Renal cortex interstitium (tissue), 11 donors: ENCODE results near the gene RALGAPA2. TPM values are rescaled to one million over a fixed set of nuclear protein-coding genes. Genes with fewer than 3 reads are reported as not detected.

ENCODE experiments used
- DNase-seq, 11 donors: peaks; one replicate each; pipeline ENCODE4 v3.0.0-alpha.2; 2013; ENCODE audit warnings: low read depth in 9 of 11, low spot score in 4 of 11; ENCODE audit errors: extremely low read depth in 1 of 11
- polyA plus RNA-seq, 3 donors: library from polyadenylated mRNA; unstranded; fragments of 120-200 nt; gene quantifications; one replicate each; pipeline ENCODE4 v1.2.1, GENCODE V29; 2013; ENCODE audit not compliant: insufficient read length in 3 of 3

The RALGAPA2 gene
- polyA plus RNA-seq, 3 donors, result 17.4 to 21.7 (median 17.7) TPM

DNA sequence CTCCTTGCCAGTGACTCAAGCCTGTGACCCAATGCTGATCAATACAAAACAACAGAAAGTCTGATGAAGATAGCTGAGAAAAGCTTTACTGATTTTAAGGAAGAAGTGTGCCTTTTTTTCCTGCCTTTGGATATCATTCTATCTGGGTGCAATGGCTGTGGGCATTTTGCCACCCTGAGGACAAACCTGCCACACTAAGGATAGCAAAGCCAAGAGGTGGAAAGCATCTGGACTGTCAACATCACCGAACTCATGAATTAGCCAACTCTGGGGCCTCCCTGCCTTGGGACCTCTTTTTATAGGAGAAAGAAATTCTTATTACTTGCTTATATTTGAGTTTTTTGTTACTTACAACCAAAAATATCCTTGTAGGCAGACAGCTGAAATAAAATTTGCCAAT, 19.9 kb downstream of the RALGAPA2 start:
- DNase-seq, result no peak

- DNase-seq, result no peak
Observed at GRCh38 chr20:20691477-20692235, 20.8 kb downstream of the RALGAPA2 start.

DNA sequence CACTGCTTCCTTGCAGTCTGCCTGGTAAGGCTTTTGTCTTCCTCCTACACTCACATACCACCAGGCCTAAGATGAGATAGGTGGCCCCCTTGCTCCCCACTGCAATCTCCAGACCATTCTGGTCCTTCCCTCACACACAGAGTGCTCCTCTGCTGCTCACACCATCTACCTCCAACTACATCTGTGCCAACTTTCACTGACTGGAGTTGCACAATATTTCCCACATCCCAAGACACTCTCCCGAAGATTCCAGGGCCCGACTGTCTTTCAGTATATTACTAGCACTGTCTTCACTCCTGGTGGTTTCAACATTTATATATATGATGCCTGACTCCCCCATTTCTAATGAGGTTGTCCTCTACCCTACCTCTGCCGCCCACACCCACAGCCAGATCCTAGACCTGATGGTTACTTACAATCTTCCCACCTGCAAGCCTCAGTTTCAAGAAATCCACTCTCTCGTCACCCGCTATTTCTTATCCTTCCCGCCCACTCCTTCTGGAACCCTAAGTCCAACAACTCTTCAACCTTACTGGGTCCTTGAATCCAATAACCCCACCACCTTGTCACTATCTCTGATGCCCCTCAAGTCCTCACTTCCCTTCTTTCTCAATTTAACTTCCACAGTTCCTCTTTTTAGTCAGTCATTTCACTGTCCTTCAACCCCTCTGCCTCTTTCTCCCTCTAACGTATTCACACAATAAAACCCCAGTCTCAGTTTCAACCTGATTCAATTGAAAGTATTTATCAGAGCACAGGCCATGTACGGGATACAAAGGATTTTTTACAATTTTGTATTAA, 21.6 kb downstream of the RALGAPA2 start:
- no peak for DNase-seq

- no peak for DNase-seq
Observed at GRCh38 chr20:20687319-20687718, 25.1 kb downstream of the RALGAPA2 start.

DNA sequence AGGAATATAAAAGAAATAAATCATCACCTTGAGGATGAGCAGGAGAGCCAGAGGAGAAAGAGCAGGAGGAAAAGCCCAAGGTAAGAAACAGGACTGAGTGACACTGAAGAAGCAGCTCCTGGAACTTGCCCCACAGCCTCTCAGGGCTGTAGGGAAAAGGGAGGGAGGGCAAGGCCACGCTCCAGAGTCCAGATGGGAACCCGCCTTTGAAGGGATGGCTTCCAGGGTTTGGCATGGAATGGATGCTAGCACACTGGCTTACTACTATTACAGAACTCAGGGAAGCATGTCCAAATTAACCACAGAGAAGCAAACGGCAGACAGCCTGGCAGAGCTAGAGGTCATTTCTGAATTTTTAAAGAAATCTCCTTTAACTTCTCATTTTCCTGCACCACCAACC, 26.8 kb downstream of the RALGAPA2 start:
- no peak for DNase-seq

DNA sequence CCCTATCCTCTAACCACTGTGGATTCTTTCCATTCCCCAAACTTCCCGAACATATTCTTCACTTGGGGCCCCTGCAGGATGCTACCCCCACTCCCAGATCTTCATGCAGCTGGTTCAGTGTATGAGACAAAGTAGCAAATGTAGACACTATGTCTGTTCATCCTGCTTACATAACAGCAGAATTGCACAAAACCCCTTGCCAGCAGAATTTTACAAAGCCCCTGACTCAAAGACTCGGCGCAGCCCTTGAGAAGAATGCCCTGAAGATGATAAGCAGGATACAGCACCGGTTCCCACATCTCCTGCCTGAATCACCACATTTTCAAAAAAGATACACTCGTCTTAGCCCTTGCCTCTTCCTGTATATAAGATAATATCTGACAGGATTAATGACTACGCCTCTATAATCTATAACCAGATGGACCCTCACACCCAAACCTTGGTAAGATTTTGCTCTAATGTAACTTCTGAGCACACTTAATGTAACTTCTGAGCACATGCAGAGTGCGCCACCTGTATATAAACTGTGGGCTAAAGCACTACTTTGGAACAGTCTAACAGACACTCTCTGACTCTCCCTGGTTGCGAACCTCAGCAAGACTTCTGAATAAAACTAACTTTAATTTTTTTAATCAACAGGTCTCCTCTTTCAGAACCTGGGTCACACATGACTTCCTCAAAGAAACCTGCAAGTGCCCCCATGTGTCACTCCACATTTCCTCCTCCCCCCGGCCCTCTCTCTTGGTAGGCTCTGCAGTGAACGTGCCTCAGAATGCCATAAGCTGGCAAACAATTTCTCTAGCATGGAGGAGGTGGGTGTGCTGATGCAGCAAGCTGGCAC, 28.7 kb downstream of the RALGAPA2 start:
- DNase-seq, result no peak

DNA sequence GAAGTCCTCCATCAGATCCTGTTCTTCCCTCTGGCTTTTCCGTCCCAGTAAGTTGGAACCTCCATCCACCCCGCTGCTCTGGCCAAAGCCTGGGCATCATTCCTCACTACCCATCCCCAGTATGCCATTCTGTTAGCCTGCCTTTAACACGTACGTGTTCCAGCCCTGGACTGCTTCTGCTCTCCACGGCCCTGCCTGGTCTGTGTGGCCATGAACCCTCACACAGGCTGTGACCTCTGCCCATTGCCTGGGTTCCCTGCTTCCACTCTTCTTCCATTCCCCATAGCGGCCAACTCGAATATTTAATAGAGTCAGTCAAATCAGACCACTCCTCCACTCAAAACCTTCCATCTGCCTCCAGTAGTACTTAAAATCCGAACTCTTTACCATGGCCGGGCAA, 29.4 kb downstream of the RALGAPA2 start:
- DNase-seq, result no peak

GRCh38 chr20:20680991-20681508, 31.4 kb downstream of the RALGAPA2 start:
- DNase-seq, result no peak

DNA sequence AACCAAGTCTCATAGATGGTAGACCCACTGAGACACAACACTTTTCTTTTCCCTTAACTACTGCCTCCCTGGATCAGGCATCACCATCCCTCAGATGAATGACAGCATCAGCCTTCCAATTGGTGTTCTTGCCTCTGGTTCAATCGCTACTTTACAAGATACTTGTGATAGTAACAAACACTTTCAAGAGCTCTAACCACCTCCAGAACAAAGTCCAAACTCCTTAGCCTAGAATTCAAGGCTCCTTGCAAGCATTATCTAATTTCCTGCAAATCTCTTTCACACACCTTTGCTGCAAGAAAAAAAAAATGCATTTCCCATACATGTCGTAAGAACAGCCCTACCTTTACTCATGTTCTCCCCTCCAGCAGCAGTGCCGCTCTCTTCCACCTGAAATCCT, 33.1 kb downstream of the RALGAPA2 start:
- no peak for DNase-seq

- DNase-seq, result no peak
Observed at GRCh38 chr20:20677186-20677585, 35.3 kb downstream of the RALGAPA2 start.

GRCh38 chr20:20668639-20669038, 43.8 kb downstream of the RALGAPA2 start:
- DNase-seq, result no peak

DNA sequence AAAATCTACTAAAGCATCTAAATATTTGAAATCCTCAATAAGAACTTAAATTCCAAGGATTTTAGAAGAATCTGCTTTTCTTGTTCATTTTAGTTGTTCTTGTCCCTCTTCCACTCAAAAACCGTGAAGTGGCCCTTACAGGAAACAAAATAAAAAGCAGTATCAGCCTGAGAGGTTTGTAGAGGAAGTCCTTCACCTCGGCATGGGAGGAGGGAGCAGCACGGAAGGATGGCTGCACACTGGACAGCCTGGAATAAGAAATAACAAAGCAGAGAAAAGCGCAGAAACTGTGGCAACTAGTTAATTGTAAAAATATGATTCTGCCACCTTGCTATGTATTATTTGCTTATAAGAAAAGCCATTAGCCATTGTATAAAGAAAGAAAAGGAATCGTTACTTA, 46.1 kb downstream of the RALGAPA2 start:
- no peak for DNase-seq

DNA sequence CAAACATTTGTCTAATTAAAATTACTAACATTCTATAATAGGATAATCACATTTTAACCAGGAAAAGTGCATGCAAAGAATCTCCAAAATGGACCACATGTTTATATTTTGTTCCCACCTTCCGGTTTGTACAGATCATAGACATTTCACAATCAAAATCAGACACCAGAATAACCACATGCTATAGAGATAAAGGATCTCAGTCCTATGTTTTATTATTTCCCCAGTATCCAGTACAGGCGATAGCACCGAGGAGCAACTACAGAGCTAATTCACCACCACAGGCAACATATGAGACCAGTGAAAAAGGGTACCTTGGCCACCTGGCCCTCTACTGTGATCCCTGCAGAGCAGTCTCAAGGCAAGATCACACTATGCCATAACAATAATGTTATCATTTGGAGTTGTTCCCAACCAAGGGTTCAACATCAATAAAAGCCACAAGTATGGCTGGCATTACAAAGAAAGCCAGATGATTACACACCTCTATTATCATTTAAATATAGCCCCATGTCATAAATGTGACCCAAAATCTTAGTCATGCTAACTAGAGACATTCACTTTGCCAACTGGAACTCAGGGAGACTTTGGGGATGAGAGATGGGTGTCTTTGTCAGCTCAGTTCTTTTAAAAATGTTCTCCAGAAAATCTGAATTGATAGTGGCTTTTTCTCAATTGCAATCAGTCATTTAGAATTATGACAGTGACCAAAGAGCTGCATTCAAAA, 46.7 kb downstream of the RALGAPA2 start:
- DNase-seq, result no peak

- peak in 9 of 11 donors; percentile 16 to 36 (median 24) for DNase-seq
Observed at GRCh38 chr20:20664795-20665589, 47.5 kb downstream of the RALGAPA2 start.

- DNase-seq, result no peak
Observed at GRCh38 chr20:20663841-20664240, 48.6 kb downstream of the RALGAPA2 start.

DNA sequence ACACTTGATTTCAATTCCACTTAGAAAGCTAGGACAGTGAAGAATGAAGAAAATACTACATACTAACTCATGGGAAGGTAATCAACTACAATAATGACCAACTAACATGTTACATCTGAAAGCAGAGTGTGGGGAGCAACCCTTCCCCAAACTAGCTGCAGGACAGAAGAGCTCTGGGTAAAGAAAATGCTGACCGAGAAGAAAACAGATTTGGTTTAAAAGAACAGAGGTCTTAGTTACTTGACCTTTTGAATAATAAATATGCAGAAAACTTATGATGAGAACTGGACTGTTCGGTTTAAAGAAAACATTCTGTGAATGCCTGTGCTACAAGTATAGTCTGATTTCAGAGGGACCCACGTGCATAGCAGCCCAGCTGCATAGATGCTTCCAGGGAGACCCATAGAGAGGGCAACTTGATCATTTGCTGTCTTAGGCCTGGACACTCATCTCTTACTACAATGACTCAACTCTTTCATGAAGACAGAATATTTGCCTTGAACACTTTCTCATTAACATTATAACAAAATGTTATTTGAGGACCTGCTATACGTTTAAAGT, 53.5 kb downstream of the RALGAPA2 start:
- no peak for DNase-seq

DNA sequence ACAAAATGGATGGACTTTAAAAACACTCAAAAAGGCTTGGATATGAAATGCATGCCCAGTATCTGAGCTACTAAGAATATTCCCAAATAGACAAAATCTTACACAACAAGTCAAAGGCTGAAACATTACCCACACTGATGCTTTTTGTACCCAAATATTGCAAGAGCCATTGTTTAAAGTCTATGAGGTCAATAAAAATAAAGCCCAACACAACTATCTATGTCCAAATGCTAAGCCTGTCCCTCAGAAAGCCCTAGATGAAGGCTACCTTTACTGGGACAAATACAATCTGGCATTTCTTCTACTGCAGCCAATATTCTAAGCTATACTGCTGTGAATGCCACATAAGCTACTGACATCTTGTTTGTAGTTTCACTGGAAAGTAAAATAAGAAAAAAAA, 54.3 kb downstream of the RALGAPA2 start:
- DNase-seq, result no peak

DNA sequence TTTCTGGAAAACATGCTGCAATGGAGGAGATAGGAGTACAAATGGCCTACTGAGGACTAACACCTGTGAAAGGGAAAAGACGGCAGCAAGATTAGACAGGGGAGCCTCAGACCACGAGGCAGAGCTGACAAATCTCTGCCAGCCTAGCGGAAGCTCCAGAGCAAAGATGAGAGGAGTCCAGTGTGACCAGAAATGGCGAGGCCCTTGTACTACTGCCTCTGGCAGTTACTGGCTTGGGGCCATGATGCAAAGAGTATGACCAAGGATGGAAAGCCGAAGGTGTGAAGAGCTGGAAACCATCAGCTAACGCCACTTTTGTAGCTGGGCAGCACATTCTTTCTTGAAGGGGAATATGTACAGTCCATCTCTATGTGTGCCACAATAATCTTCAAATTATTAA, 55.4 kb downstream of the RALGAPA2 start:
- DNase-seq, result no peak
